Measurements from ENCODE around the gene MKS1. TPM values are rescaled to one million over a fixed set of nuclear protein-coding genes. Genes with fewer than 3 reads are reported as not detected.

MKS1 gene
- total and polyA plus RNA-seq, 2 of the 8 experiments (the other 6 are each of a cell fraction or from before 2014, with no cell fraction given): 12.0 to 21.7 TPM

DNA sequence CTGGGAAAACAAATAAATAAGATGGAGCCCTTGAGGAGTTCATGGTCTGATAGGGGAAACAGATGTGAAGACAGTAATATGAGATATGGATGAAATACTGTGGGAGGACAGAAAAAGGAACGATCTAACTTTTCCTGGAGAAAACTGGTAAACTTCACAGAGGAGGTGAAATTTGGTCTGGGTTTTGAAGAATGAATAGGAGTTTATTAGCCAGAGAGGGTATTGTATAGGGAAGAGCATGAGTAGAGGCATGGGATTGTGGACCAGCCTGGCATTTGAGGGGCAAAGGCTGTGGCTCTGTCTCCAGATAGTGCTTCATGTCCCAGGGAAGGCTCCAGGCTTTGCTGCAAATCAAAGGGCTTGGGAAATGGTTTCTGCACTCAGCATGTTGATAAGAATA, 20.9 kb upstream of the MKS1 start:
- Histone ChIP-seq H2BK120ac (replicated peaks; ENCODE audit: low read depth, low read length) (no peak overlapping the region), H2BK15ac (ENCODE audit: low read length) (no peak overlapping the region), H3K79me2 (ENCODE audit: control insufficient read depth in 1 of 2, insufficient read depth in 2 of 2, low read length in 2 of 2) (no peaks in the 10 kb centered on the region), H2BK12ac (ENCODE audit: low read depth, low read length) (no peak overlapping the region), H3K4me3 (ENCODE audit: extremely low read depth in 1 of 4, insufficient read depth in 2 of 4, low read depth in 3 of 4, low read length in 4 of 4) (no peak overlapping the region), H4K20me1 (replicated peaks in 1 of 2; ENCODE audit: control insufficient read depth in 1 of 2, insufficient read depth in 2 of 2, low read length in 2 of 2) (no peaks in the 10 kb centered on the region), H4K8ac (ENCODE audit: extremely low read depth, insufficient read depth, low read length) (no peak overlapping the region), H3K9ac (replicated peaks in 1 of 4; ENCODE audit: extremely low read depth in 1 of 4, low read depth in 3 of 4, low read length in 3 of 4) (no peak overlapping the region), H3K79me1 (ENCODE audit: low read depth, low read length) (no peaks in the 10 kb centered on the region), H3K27me3 (replicated peaks in 1 of 4; ENCODE audit: control insufficient read depth in 3 of 4, extremely low read depth in 1 of 4, insufficient read depth in 3 of 4, low read length in 3 of 4) (peaks cover 0 to 9% (median 5%) of the 10 kb centered on the region in 4 experiments; a peak in 4 of 7 replicates), H2BK5ac (ENCODE audit: low read depth, low read length) (no peak overlapping the region), H2BK20ac (ENCODE audit: low read length) (no peak overlapping the region), H3K36me3 (ENCODE audit: control insufficient read depth in 2 of 4, insufficient read depth in 4 of 4, low read length in 3 of 4) (no peaks in the 10 kb centered on the region), H3K18ac (ENCODE audit: extremely low read depth, low read length) (no peak overlapping the region), H3K23ac (ENCODE audit: insufficient read length) (no peak overlapping the region), H3K56ac (replicated peaks; ENCODE audit: insufficient read length, low read depth, low read length) (no peak overlapping the region), H2AFZ (ENCODE audit: low read length) (no peak overlapping the region), H4K91ac (replicated peaks; ENCODE audit: insufficient read length, low read length) (no peak overlapping the region), H2AK5ac (ENCODE audit: low read depth, low read length) (no peak overlapping the region), H4K5ac (ENCODE audit: insufficient read length, low read depth, low read length) (no peak overlapping the region), H3K4me2 (ENCODE audit: insufficient read depth in 1 of 2, low read depth in 2 of 2, low read length in 2 of 2) (no peak overlapping the region), H3K14ac (ENCODE audit: insufficient read length) (no peak overlapping the region), H3K4me1 (replicated peaks in 1 of 4; ENCODE audit: control insufficient read depth in 3 of 4, insufficient read depth in 4 of 4, low read length in 3 of 4) (peaks cover 0 to 7% (median 0%) of the 10 kb centered on the region in 4 experiments; a peak in 3 of 7 replicates), H3K4ac (replicated peaks; ENCODE audit: insufficient read length, low read depth, low read length) (no peak overlapping the region), H3K9me3 (ENCODE audit: insufficient read depth in 2 of 2, low read depth in 1 of 2, low read length in 1 of 2) (no peaks in the 10 kb centered on the region), H3K27ac (ENCODE audit: low read depth, low read length) (no peak overlapping the region), H3K23me2 (ENCODE audit: low read depth, low read length) (no peaks in the 10 kb centered on the region)
- ChIA-PET POLR2A (ENCODE audit: partially characterized antibody) (no interaction called here), CTCF (ENCODE audit: partially characterized antibody) (interaction anchor here (4.5 kb wide), 1 partner anchor 9 kb away, joined by 50 read pairs; no protein-coding TSS in a partner anchor)
- DNase-seq (ENCODE audit: low read depth in 1 of 2, low spot score in 2 of 2) (no peak), FAIRE-seq (no peak)
- TF ChIP-seq GABPA (IDR thresholded peaks at IDR 0.05; ENCODE audit: borderline replicate concordance, insufficient read depth, low read length) (no peak), HDAC6 (IDR thresholded peaks at IDR 0.05; ENCODE audit: low read depth, low read length) (no peak)
- TF ChIP-seq, protein P1, sequence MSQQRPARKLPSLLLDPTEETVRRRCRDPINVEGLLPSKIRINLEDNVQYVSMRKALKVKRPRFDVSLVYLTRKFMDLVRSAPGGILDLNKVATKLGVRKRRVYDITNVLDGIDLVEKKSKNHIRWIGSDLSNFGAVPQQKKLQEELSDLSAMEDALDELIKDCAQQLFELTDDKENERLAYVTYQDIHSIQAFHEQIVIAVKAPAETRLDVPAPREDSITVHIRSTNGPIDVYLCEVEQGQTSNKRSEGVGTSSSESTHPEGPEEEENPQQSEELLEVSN (IDR thresholded peaks at IDR 0.05): no peak
- WGBS, 2 experiments (ENCODE audit: extremely low coverage in 1 of 2, insufficient coverage in 1 of 2, insufficient read length in 1 of 2, insufficient replicate concordance in 2 of 2, low coverage in 1 of 2, low lambda C conversion rate in 2 of 2, missing lambda C conversion rate in 1 of 2): 90% methylated on average over 1 of the region's 1 CpG; no CpG with 5 or more reads in 1 of the 2 experiments

Data from H1 (cell line).